SH-SY5Y (cell line): ENCODE results near the gene B4GALT6.

Experiments used
- GATA2 ChIP-seq: IDR thresholded peaks from 2 replicates; pipeline ENCODE4 v1.6.1; 2011; ENCODE audit warnings: mild to moderate bottlenecking, low read depth, low read length
- GATA3 ChIP-seq: IDR thresholded peaks from 2 replicates; pipeline ENCODE4 v1.6.1; 2011; ENCODE audit warnings: low read depth, mild to moderate bottlenecking, low read length, moderate library complexity

GRCh38 chr18:31645411-31645810 lies 39.0 kb downstream of the B4GALT6 start:
- TF ChIP-seq GATA2 (no peak), GATA3 (no peak)
